ENCODE results near the gene EGFL6.
"Not testable (repeated sequence)": the region's sequence is repeated elsewhere in the genome, so short reads cannot be mapped to it uniquely, and the experiment has no call there.

EGFL6 gene

GRCh38 chrX:13655674-13656073, 86.3 kb downstream of the EGFL6 start:
- DNase-seq: no peak

GRCh38 chrX:13658602-13659001, 89.2 kb downstream of the EGFL6 start:
- DNase-seq: peak; percentile 76

GRCh38 chrX:13659063-13659462, 89.7 kb downstream of the EGFL6 start:
- DNase-seq: no peak

GRCh38 chrX:13661735-13662288, 92.4 kb downstream of the EGFL6 start:
- no peak for DNase-seq

GRCh38 chrX:13662355-13662791, 93.0 kb downstream of the EGFL6 start:
- no peak for DNase-seq

GRCh38 chrX:13664020-13664419, 94.6 kb downstream of the EGFL6 start:
- no peak for DNase-seq

- no peak for DNase-seq
Observed at GRCh38 chrX:13666836-13667235, 97.4 kb downstream of the EGFL6 start.

GRCh38 chrX:13667919-13668318, 98.5 kb downstream of the EGFL6 start:
- no peak for DNase-seq

GRCh38 chrX:13669246-13669737, 99.9 kb downstream of the EGFL6 start:
- DNase-seq: peak; percentile 77

- DNase-seq: not testable (repeated sequence)
Observed at GRCh38 chrX:13669755-13670154, 100.4 kb downstream of the EGFL6 start.

- no peak for DNase-seq
Observed at GRCh38 chrX:13670197-13670596, 100.8 kb downstream of the EGFL6 start.

- DNase-seq: no peak
Observed at GRCh38 chrX:13673016-13673415, 103.6 kb downstream of the EGFL6 start.

GRCh38 chrX:13676885-13677284, 107.5 kb downstream of the EGFL6 start:
- DNase-seq: no peak

- DNase-seq: not testable (repeated sequence)
Observed at GRCh38 chrX:13679700-13680099, 110.3 kb downstream of the EGFL6 start.

- no peak for DNase-seq
Observed at GRCh38 chrX:13681595-13681994, 112.2 kb downstream of the EGFL6 start.

Data from CD4-positive, alpha-beta T cell treated with Interleukin-17A for 1 hour (primary cell).